GM19467 (cell line): Measurements from ENCODE around the gene TMIE.

Source experiments
- ATAC-seq: cut with Tn5 transposase; IDR thresholded peaks from one replicate; pipeline ENCODE4 v1.9.1; 2021; ENCODE audit warnings: mild to moderate bottlenecking, moderate library complexity; ENCODE audit not compliant: unreplicated experiment

Gene TMIE

GRCh38 chr3:46701181-46701939 lies at the start of gene TMIE:
TMIE (plus strand) TSS chr3:46701392; CDS start chr3:46701488, 96 bp downstream.
- no peak for ATAC-seq

- no peak for ATAC-seq
Measured at GRCh38 chr3:46655271-46655670, 45.9 kb upstream of the TMIE start.

GRCh38 chr3:46656778-46657556 lies 44.2 kb upstream of the TMIE start:
- ATAC-seq = no peak

- ATAC-seq = no peak
Measured at GRCh38 chr3:46659285-46659684, 41.9 kb upstream of the TMIE start.

GRCh38 chr3:46660003-46660402 lies 41.2 kb upstream of the TMIE start:
- no peak for ATAC-seq

- ATAC-seq = no peak
Measured at GRCh38 chr3:46660543-46661523, 40.4 kb upstream of the TMIE start.

- ATAC-seq = no peak
Measured at GRCh38 chr3:46661776-46662766, 39.1 kb upstream of the TMIE start.

- no peak for ATAC-seq
Measured at GRCh38 chr3:46662771-46663551, 38.2 kb upstream of the TMIE start.

- ATAC-seq = no peak
Measured at GRCh38 chr3:46663591-46664135, 37.5 kb upstream of the TMIE start.

GRCh38 chr3:46664188-46664970 lies 36.8 kb upstream of the TMIE start:
- no peak for ATAC-seq

- no peak for ATAC-seq
Measured at GRCh38 chr3:46664971-46665762, 36.0 kb upstream of the TMIE start.

- ATAC-seq = no peak
Measured at GRCh38 chr3:46665763-46666452, 35.3 kb upstream of the TMIE start.

- no peak for ATAC-seq
Measured at GRCh38 chr3:46666453-46666845, 34.7 kb upstream of the TMIE start.

- no peak for ATAC-seq
Measured at GRCh38 chr3:46667061-46667621, 34.1 kb upstream of the TMIE start.

- ATAC-seq = no peak
Measured at GRCh38 chr3:46667657-46668056, 33.5 kb upstream of the TMIE start.

- no peak for ATAC-seq
Measured at GRCh38 chr3:46668116-46668515, 33.1 kb upstream of the TMIE start.
